ENCODE data around the gene RPS3. TPM values are rescaled to one million over a fixed set of nuclear protein-coding genes. Genes with fewer than 3 reads are reported as not detected.

The RPS3 gene
- total RNA-seq, 4 donors from 2014 or later: 572 to 979 (median 746) TPM

GRCh38 chr11:75402002-75402773 lies 2.9 kb downstream of the RPS3 start:
- peak overlapping the region in 1 of 4 donors; percentile 99 for H3K4me3 ChIP-seq
- H3K27ac ChIP-seq: peak overlapping the region; percentile 90 to 98 (median 92)
- TF ChIP-seq CTCF (IDR thresholded peaks at IDR 0.05 in 4 of 5, conservative IDR thresholded peaks at IDR 0.05 in 1 of 5): peak in 2 of 5 experiments; percentile 10 to 13
- TF ChIP-seq POLR2A (IDR thresholded peaks at IDR 0.05): no peak
- H3K4me1 ChIP-seq: peaks cover 32% of the 10 kb centered on the region in 2 donors
- no peaks in the 10 kb centered on the region for H3K27me3 ChIP-seq
- DNase-seq (peak in 1 of 2 donors; percentile 40), ATAC-seq (peak; percentile 25 to 73)
- in situ Hi-C loops (cut with MboI; ENCODE audit: low sequenced_read_pairs in 4 of 4): no loop called here
- intact Hi-C loops (cut with DNase I; ENCODE audit: low total_unique reads): no loop called here
- H3K36me3 ChIP-seq: peaks cover 5 to 65% of the 10 kb centered on the region in 2 donors
- no peaks in the 10 kb centered on the region for H3K9me3 ChIP-seq

GRCh38 chr11:75403037-75403436 lies 3.7 kb downstream of the RPS3 start:
- in situ Hi-C loops (cut with MboI; ENCODE audit: low sequenced_read_pairs in 4 of 4) (no loop called here), intact Hi-C loops (cut with DNase I; ENCODE audit: low total_unique reads) (no loop called here)
- Histone ChIP-seq H3K27ac (peak overlapping the region; percentile 90 to 98 (median 92)), H3K27me3 (no peaks in the 10 kb centered on the region), H3K9me3 (no peaks in the 10 kb centered on the region), H3K4me1 (peaks cover 32 to 33% of the 10 kb centered on the region in 2 donors), H3K36me3 (peaks cover 5 to 69% of the 10 kb centered on the region in 2 donors), H3K4me3 (no peak overlapping the region)
- no peak for DNase-seq
- no peak for TF ChIP-seq CTCF (IDR thresholded peaks at IDR 0.05 in 4 of 5, conservative IDR thresholded peaks at IDR 0.05 in 1 of 5)
- ATAC-seq: no peak

- Histone ChIP-seq H3K4me1 (peaks cover 32 to 37% of the 10 kb centered on the region in 2 donors), H3K36me3 (peaks cover 5 to 69% of the 10 kb centered on the region in 2 donors), H3K9me3 (no peaks in the 10 kb centered on the region), H3K27ac (peak overlapping the region in 2 of 4 donors; percentile 94 to 98), H3K4me3 (no peak overlapping the region), H3K27me3 (no peaks in the 10 kb centered on the region)
- ATAC-seq: no peak
- intact Hi-C loops (cut with DNase I; ENCODE audit: low total_unique reads) (no loop called here), in situ Hi-C loops (cut with MboI; ENCODE audit: low sequenced_read_pairs in 4 of 4) (no loop called here)
- DNase-seq: no peak
- no peak for TF ChIP-seq CTCF (IDR thresholded peaks at IDR 0.05 in 4 of 5, conservative IDR thresholded peaks at IDR 0.05 in 1 of 5)
- no peak for TF ChIP-seq POLR2A (IDR thresholded peaks at IDR 0.05)
Observed at GRCh38 chr11:75403983-75404658, 4.8 kb downstream of the RPS3 start.

- no peaks in the 10 kb centered on the region for H3K27me3 ChIP-seq
- intact Hi-C loops (cut with DNase I; ENCODE audit: low total_unique reads) (no loop called here), in situ Hi-C loops (cut with MboI; ENCODE audit: low sequenced_read_pairs in 4 of 4) (no loop called here)
- TF ChIP-seq POLR2A (IDR thresholded peaks at IDR 0.05) (no peak), CTCF (IDR thresholded peaks at IDR 0.05 in 4 of 5, conservative IDR thresholded peaks at IDR 0.05 in 1 of 5) (no peak)
- no peaks in the 10 kb centered on the region for H3K9me3 ChIP-seq
- H3K4me3 ChIP-seq: no peak overlapping the region
- no peak for DNase-seq
- H3K36me3 ChIP-seq: peaks cover 5 to 62% of the 10 kb centered on the region in 2 donors
- no peak overlapping the region for H3K27ac ChIP-seq
- no peak for ATAC-seq
- H3K4me1 ChIP-seq: peaks cover 19 to 23% of the 10 kb centered on the region in 2 donors
Observed at GRCh38 chr11:75406338-75406777, 7.0 kb downstream of the RPS3 start.
